ENCODE data around the gene WDR49. TPM values are rescaled to one million over a fixed set of nuclear protein-coding genes. Genes with fewer than 3 reads are reported as not detected.

Gene WDR49
- total and polyA plus RNA-seq, 10 of the 15 experiments (the other 5 are each of a cell fraction or from before 2014, with no cell fraction given), result 0.05 to 0.15 TPM; not detected in 8

DNA sequence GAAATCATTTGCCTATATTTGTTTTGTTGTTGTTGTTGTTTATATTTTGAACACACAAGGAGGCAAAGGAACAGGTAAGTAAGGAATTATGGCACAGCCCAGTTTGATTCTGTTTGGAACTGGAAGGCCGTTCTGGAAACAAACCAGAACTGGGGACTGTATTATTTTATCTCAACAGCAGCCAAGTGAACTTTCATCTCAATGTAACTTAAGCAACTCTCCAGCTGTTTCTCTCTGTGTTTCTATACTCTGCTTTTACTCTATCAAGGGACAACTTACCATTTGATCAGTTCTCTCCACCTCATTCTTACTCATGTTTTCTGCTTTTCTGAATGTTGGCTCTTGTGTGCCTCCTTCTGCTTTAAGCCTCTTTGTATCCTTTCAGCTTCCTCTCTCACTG lies 16.0 kb upstream of the WDR49 start:
- Histone ChIP-seq H3K79me2 (ENCODE audit: control insufficient read depth, insufficient read depth, low read length) (no peaks in the 10 kb centered on the region), H3K36me3 (ENCODE audit: control insufficient read depth in 2 of 2, insufficient read depth in 2 of 2, low read length in 1 of 2) (peaks cover 0 to 5% of the 10 kb centered on the region in 2 experiments; a peak in 2 of 4 replicates), H3K9me3 (replicated peaks; ENCODE audit: control insufficient read depth, insufficient read depth, low read length) (no peaks in the 10 kb centered on the region), H3K27me3 (replicated peaks in 1 of 2; ENCODE audit: control insufficient read depth in 2 of 2, insufficient read depth in 2 of 2, low read length in 1 of 2) (no peaks in the 10 kb centered on the region), H3K4me1 (ENCODE audit: control insufficient read depth, insufficient read depth, low read length) (no peaks in the 10 kb centered on the region), H4K20me1 (ENCODE audit: control insufficient read depth, insufficient read depth) (no peaks in the 10 kb centered on the region), H3K4me2 (ENCODE audit: control insufficient read depth, insufficient read depth) (no peak overlapping the region), H2AFZ (ENCODE audit: control insufficient read depth, low read depth, low read length) (no peak overlapping the region), H3K4me3 (no peak overlapping the region), H3K27ac (ENCODE audit: control insufficient read depth, insufficient read depth) (no peak overlapping the region), H3K9ac (ENCODE audit: control insufficient read depth, insufficient read depth, low read length) (no peak overlapping the region)
- FAIRE-seq (no peak), DNase-seq (ENCODE audit: low read depth, low spot score) (no peak), ATAC-seq (no peak)
- BruUV-seq (replicated peaks), result no TSS peak
- intact Hi-C loops (cut with micrococcal nuclease; ENCODE audit: unreplicated experiment) (no loop called here), in situ Hi-C loops (cut with MboI) (no loop called here)
- ChIA-PET POLR2A (no interaction called here), SMC1A (ENCODE audit: uncharacterized antibody, unreplicated experiment) (interaction anchor here (1.1 to 1.4 kb wide), 3 partner anchors 14 to 67 kb away, joined by 3 to 4 read pairs (median 3); no protein-coding TSS in a partner anchor), CTCF (interaction anchor here (2.1 to 2.6 kb wide), 2 partner anchors 15 to 71 kb away, joined by 7 to 18 read pairs; no protein-coding TSS in a partner anchor), RAD21 (ENCODE audit: unreplicated experiment) (no interaction called here)
- 95% methylated on average over 1 of the region's 1 CpG for WGBS (ENCODE audit: insufficient coverage, insufficient replicate concordance, low lambda C conversion rate, missing lambda C conversion rate)
- TF ChIP-seq EP300 (IDR thresholded peaks at IDR 0.05; ENCODE audit: borderline replicate concordance in 1 of 2, control insufficient read depth in 1 of 2, low read depth in 2 of 2, low read length in 2 of 2) (no peak), CEBPB (IDR thresholded peaks at IDR 0.05; ENCODE audit: borderline replicate concordance in 1 of 2, low read depth in 2 of 2, low read length in 2 of 2) (no peak), CEBPZ (IDR thresholded peaks at IDR 0.05; ENCODE audit: low read depth, low read length) (no peak), SMAD5 (IDR thresholded peaks at IDR 0.05; ENCODE audit: low read depth) (no peak), NFYB (IDR thresholded peaks at IDR 0.05; ENCODE audit: insufficient read depth, low read depth, low read length) (no peak), BHLHE40 (IDR thresholded peaks at IDR 0.05; ENCODE audit: borderline replicate concordance in 1 of 2, low read depth in 2 of 2, low read length in 1 of 2) (no peak), MLLT1 (IDR thresholded peaks at IDR 0.05) (no peak), ZNF24 (IDR thresholded peaks at IDR 0.05) (no peak), POLR2AphosphoS5 (IDR thresholded peaks at IDR 0.05; ENCODE audit: low read length) (no peak), SUZ12 (IDR thresholded peaks at IDR 0.05; ENCODE audit: unreplicated experiment) (no peak), BCL11A (IDR thresholded peaks at IDR 0.05; ENCODE audit: low read depth, low read length) (no peak)
- TF ChIP-seq, protein P1, sequence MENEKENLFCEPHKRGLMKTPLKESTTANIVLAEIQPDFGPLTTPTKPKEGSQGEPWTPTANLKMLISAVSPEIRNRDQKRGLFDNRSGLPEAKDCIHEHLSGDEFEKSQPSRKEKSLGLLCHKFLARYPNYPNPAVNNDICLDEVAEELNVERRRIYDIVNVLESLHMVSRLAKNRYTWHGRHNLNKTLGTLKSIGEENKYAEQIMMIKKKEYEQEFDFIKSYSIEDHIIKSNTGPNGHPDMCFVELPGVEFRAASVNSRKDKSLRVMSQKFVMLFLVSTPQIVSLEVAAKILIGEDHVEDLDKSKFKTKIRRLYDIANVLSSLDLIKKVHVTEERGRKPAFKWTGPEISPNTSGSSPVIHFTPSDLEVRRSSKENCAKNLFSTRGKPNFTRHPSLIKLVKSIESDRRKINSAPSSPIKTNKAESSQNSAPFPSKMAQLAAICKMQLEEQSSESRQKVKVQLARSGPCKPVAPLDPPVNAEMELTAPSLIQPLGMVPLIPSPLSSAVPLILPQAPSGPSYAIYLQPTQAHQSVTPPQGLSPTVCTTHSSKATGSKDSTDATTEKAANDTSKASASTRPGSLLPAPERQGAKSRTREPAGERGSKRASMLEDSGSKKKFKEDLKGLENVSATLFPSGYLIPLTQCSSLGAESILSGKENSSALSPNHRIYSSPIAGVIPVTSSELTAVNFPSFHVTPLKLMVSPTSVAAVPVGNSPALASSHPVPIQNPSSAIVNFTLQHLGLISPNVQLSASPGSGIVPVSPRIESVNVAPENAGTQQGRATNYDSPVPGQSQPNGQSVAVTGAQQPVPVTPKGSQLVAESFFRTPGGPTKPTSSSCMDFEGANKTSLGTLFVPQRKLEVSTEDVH (IDR thresholded peaks at IDR 0.05; ENCODE audit: low read depth, partially characterized antibody), result no peak
- TF ChIP-seq, protein P2, sequence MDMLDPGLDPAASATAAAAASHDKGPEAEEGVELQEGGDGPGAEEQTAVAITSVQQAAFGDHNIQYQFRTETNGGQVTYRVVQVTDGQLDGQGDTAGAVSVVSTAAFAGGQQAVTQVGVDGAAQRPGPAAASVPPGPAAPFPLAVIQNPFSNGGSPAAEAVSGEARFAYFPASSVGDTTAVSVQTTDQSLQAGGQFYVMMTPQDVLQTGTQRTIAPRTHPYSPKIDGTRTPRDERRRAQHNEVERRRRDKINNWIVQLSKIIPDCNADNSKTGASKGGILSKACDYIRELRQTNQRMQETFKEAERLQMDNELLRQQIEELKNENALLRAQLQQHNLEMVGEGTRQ (IDR thresholded peaks at IDR 0.05; ENCODE audit: borderline replicate concordance, low read depth, low read length), result no peak
